ENCODE data around the gene MRPL44. TPM values are rescaled to one million over a fixed set of nuclear protein-coding genes. Genes with fewer than 3 reads are reported as not detected.

The MRPL44 gene
- total and polyA plus RNA-seq, 2 of the 13 experiments (the other 11 are each of a cell fraction or from before 2014, with no cell fraction given): 38.4 to 78.0 TPM

GRCh38 chr2:223995569-223995968, 38.3 kb downstream of the MRPL44 start (continued):
- TF ChIP-seq HOXA7 (CRISPR knock-in tag; IDR thresholded peaks at IDR 0.05): no peak
- no peak for TF ChIP-seq EEA1 (CRISPR knock-in tag; IDR thresholded peaks at IDR 0.05; ENCODE audit: borderline replicate concordance)
- peak; percentile 48; the same call in 1 of the 2 replicates for TF ChIP-seq MED1 (CRISPR knock-in tag; IDR thresholded peaks at IDR 0.05)
- no peak for TF ChIP-seq ZNF232 (CRISPR knock-in tag; IDR thresholded peaks at IDR 0.05; ENCODE audit: borderline replicate concordance)
- TF ChIP-seq PPARG (CRISPR knock-in tag; conservative IDR thresholded peaks at IDR 0.05): no peak
- TF ChIP-seq XBP1 (CRISPR knock-in tag; IDR thresholded peaks at IDR 0.05): no peak
- no peak for TF ChIP-seq NFRKB (IDR thresholded peaks at IDR 0.05)
- no peak for TF ChIP-seq NR2F6 (IDR thresholded peaks at IDR 0.05)
- TF ChIP-seq NR2F6 (CRISPR knock-in tag; IDR thresholded peaks at IDR 0.05): no peak
- peak; percentile 43; the same call in 1 of the 2 replicates for TF ChIP-seq RFX3 (CRISPR knock-in tag; IDR thresholded peaks at IDR 0.05)
- TF ChIP-seq ZMAT5 (CRISPR knock-in tag; IDR thresholded peaks at IDR 0.05; ENCODE audit: borderline replicate concordance, low read depth): no peak
- no peak for TF ChIP-seq MTA3 (CRISPR knock-in tag; IDR thresholded peaks at IDR 0.05)
- no peak for TF ChIP-seq WIZ (CRISPR knock-in tag; IDR thresholded peaks at IDR 0.05)
- peak; percentile 92 for TF ChIP-seq DDIT3 (CRISPR knock-in tag; IDR thresholded peaks at IDR 0.05)
- no peak for TF ChIP-seq RBFOX2 (IDR thresholded peaks at IDR 0.05; ENCODE audit: low read depth, low read length)
- TF ChIP-seq SSRP1 (CRISPR knock-in tag; IDR thresholded peaks at IDR 0.05): no peak
- no peak for TF ChIP-seq ZNF451 (CRISPR knock-in tag; IDR thresholded peaks at IDR 0.05)
- TF ChIP-seq ZBTB4 (CRISPR knock-in tag; IDR thresholded peaks at IDR 0.05; ENCODE audit: borderline replicate concordance): no peak
- TF ChIP-seq ZNF3 (CRISPR knock-in tag; IDR thresholded peaks at IDR 0.05): peak; percentile 90
- TF ChIP-seq ZNF704 (CRISPR knock-in tag; IDR thresholded peaks at IDR 0.05; ENCODE audit: borderline replicate concordance): no peak
- no peak for TF ChIP-seq ZNF543 (CRISPR knock-in tag; IDR thresholded peaks at IDR 0.05)
- TF ChIP-seq EP300 (IDR thresholded peaks at IDR 0.05; ENCODE audit: low read depth in 2 of 2, low read length in 2 of 2): peak in 1 of 2 experiments; percentile 62; a peak in 1 of 4 replicates
- TF ChIP-seq EP300 (CRISPR knock-in tag; IDR thresholded peaks at IDR 0.05; ENCODE audit: borderline replicate concordance): no peak
- no peak for TF ChIP-seq FOXP1 (IDR thresholded peaks at IDR 0.05)
- TF ChIP-seq FOXP1 (CRISPR knock-in tag; IDR thresholded peaks at IDR 0.05): peak; percentile 42; the same call in 1 of the 2 replicates
- no peak for TF ChIP-seq ZNF432 (CRISPR knock-in tag; IDR thresholded peaks at IDR 0.05; ENCODE audit: borderline replicate concordance)

Measured in HepG2 (cell line).